ENCODE measurements around the gene TRIP6. TPM values are rescaled to one million over a fixed set of nuclear protein-coding genes. Genes with fewer than 3 reads are reported as not detected.
"Not testable (repeated sequence)": the region's sequence is repeated elsewhere in the genome, so short reads cannot be mapped to it uniquely, and the experiment has no call there.

The TRIP6 gene
- total and polyA plus RNA-seq, 2 donors, result 38.0 to 80.0 TPM

GRCh38 chr7:100854146-100854895, 12.9 kb upstream of the TRIP6 start:
- H3K4me3 ChIP-seq (ENCODE audit: low read depth, low read length), result no peak overlapping the region
- no peak for DNase-seq (ENCODE audit: extremely low spot score)
- 90% methylated on average over 14 of the region's 14 CpGs for WGBS
- no peaks in the 10 kb centered on the region for H3K4me1 ChIP-seq (ENCODE audit: insufficient read depth)
- H3K36me3 ChIP-seq (ENCODE audit: insufficient read depth), result no peaks in the 10 kb centered on the region
- no peak overlapping the region for H3K27ac ChIP-seq (ENCODE audit: low read depth)

DNA sequence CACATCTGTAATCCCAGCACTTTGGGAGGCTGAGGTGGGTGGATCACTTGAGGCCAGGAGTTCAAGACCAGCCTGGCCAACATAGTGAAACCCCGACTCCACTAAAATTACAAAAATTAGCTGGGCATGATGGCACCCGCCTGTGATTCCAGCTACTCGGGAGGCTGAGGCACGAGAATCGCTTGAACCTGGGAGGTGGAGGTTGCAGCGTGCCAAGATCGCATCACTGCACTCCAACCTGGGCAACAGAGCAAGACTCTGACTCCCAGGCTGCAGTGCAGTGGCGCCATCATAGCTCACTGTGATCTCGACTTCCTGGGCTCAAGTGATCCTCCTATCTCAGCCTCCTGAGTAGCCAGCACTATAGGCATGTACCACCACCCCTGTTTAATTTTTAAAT, 12.3 kb upstream of the TRIP6 start:
- DNase-seq (ENCODE audit: extremely low spot score), result not testable (repeated sequence)
- 96% methylated on average over 9 of the region's 9 CpGs for WGBS

GRCh38 chr7:100855515-100855914, 11.7 kb upstream of the TRIP6 start:
- 89% methylated on average over 10 of the region's 10 CpGs for WGBS
- Histone ChIP-seq H3K4me3 (ENCODE audit: low read depth, low read length) (no peak overlapping the region), H3K36me3 (ENCODE audit: insufficient read depth) (no peaks in the 10 kb centered on the region)

More for the DNA sequence above, 12.3 kb upstream of the TRIP6 start:
- not testable (repeated sequence) for H3K36me3 ChIP-seq (ENCODE audit: insufficient read depth); H3K27ac ChIP-seq (ENCODE audit: low read depth); H3K4me3 ChIP-seq (ENCODE audit: low read depth, low read length); H3K4me1 ChIP-seq (ENCODE audit: insufficient read depth)

DNA sequence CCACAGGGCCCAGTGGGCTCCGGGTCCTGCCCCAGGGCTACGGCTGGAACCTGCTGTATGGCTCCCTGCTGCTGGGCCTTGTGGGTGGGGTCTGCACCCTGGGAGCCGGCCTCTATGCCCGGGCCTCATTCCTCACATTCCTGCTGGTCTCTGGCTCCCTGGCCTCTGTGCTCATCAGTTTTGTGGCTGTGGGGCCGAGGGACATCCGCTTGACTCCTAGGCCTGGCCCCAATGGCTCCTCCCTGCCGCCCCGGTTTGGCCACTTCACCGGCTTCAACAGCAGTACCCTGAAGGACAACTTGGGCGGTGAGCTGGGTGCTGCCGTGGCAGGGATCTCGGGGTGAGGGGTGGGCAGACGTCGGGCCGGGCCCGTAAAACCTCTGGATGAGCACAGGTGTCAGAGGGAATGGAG, 10.3 kb upstream of the TRIP6 start:
- Histone ChIP-seq H3K4me1 (ENCODE audit: insufficient read depth) (no peaks in the 10 kb centered on the region), H3K27ac (ENCODE audit: low read depth) (no peak overlapping the region), H3K4me3 (ENCODE audit: low read depth, low read length) (no peak overlapping the region), H3K36me3 (ENCODE audit: insufficient read depth) (peaks cover 2% of the 10 kb centered on the region)
- no peak for DNase-seq (ENCODE audit: extremely low spot score)
- 83% methylated on average over 16 of the region's 16 CpGs for WGBS

More at GRCh38 chr7:100855515-100855914, 11.7 kb upstream of the TRIP6 start:
- Histone ChIP-seq H3K27ac (ENCODE audit: low read depth) (no peak overlapping the region), H3K4me1 (ENCODE audit: insufficient read depth) (no peaks in the 10 kb centered on the region)
- no peak for DNase-seq (ENCODE audit: extremely low spot score)

DNA sequence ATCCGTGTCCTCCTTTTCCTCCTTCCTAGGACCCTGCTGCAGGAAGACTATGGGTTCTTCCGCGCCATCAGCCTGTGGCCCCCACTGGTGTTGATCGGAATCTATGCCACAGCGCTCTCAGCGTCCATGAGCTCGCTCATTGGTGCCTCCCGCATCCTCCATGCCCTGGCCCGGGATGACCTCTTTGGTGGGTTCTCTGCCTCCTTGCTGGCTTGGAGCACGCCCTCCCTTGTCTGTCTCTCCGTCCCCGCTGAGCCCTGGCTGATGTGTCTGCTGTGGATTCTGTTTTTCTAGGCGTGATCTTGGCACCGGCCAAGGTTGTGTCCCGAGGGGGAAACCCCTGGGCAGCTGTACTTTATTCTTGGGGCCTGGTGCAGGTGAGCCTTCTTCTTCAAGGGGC, 7.3 kb upstream of the TRIP6 start:
- peaks cover 2% of the 10 kb centered on the region for H3K36me3 ChIP-seq (ENCODE audit: insufficient read depth)
- H3K4me1 ChIP-seq (ENCODE audit: insufficient read depth), result no peaks in the 10 kb centered on the region
- no peak for DNase-seq (ENCODE audit: extremely low spot score)
- 88% methylated on average over 15 of the region's 15 CpGs for WGBS
- H3K27ac ChIP-seq (ENCODE audit: low read depth), result no peak overlapping the region
- H3K4me3 ChIP-seq (ENCODE audit: low read depth, low read length), result no peak overlapping the region

DNA sequence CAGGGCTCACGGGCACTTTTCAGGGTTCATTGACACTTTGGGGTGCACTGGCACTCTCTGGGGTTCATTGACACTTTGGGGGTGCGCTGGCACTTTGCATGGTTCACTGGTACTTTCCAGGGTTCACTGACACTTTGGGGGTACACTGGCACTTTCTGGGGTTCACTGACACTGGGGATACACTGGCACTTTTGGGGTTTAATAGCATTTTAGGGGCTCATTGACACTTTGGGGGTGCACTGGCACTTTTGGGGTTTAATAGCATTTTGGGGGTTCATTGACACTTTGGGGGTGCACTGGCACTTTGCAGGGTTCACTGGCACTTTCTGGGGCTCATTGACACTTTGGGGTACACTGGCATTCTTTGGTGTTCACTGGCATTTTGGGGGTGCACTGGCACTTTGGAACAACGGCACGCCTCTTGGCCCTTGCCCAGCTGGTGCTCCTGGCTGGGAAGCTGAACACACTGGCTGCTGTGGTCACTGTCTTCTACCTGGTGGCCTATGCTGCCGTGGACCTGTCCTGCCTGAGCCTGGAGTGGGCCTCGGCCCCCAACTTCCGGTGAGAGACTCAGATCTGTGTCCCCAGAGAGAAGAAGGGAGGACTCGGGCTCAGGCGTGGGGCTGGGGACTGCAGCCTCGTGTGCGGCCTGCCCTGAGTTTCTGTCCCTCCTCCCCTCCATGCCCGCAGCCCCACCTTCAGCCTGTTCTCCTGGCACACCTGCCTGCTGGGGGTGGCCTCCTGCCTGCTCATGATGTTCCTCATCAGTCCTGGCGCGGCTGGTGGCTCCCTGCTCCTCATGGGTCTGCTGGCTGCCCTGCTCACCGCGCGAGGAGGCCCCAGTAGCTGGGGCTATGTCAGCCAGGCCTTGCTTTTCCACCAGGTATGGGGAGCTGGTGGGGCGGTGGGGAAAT, 6.2 kb upstream of the TRIP6 start:
- Histone ChIP-seq H3K4me3 (ENCODE audit: low read depth, low read length) (no peak overlapping the region), H3K36me3 (ENCODE audit: insufficient read depth) (peaks cover 2% of the 10 kb centered on the region), H3K4me1 (ENCODE audit: insufficient read depth) (no peaks in the 10 kb centered on the region), H3K27ac (ENCODE audit: low read depth) (no peak overlapping the region)
- DNase-seq (ENCODE audit: extremely low spot score), result no peak
- 91% methylated on average over 18 of the region's 18 CpGs for WGBS

GRCh38 chr7:100861616-100861985, 5.6 kb upstream of the TRIP6 start:
- WGBS, result 92% methylated on average over 14 of the region's 14 CpGs
- no peak overlapping the region for H3K4me3 ChIP-seq (ENCODE audit: low read depth, low read length)
- no peak for DNase-seq (ENCODE audit: extremely low spot score)
- H3K36me3 ChIP-seq (ENCODE audit: insufficient read depth), result peaks cover 2% of the 10 kb centered on the region
- H3K27ac ChIP-seq (ENCODE audit: low read depth), result no peak overlapping the region
- H3K4me1 ChIP-seq (ENCODE audit: insufficient read depth), result no peaks in the 10 kb centered on the region

GRCh38 chr7:100863406-100863950, 3.7 kb upstream of the TRIP6 start:
- peaks cover 2% of the 10 kb centered on the region for H3K36me3 ChIP-seq (ENCODE audit: insufficient read depth)
- H3K4me3 ChIP-seq (ENCODE audit: low read depth, low read length), result no peak overlapping the region
- DNase-seq (ENCODE audit: extremely low spot score), result no peak
- WGBS, result 63% methylated on average over 10 of the region's 10 CpGs
- no peak overlapping the region for H3K27ac ChIP-seq (ENCODE audit: low read depth)
- no peaks in the 10 kb centered on the region for H3K4me1 ChIP-seq (ENCODE audit: insufficient read depth)

DNA sequence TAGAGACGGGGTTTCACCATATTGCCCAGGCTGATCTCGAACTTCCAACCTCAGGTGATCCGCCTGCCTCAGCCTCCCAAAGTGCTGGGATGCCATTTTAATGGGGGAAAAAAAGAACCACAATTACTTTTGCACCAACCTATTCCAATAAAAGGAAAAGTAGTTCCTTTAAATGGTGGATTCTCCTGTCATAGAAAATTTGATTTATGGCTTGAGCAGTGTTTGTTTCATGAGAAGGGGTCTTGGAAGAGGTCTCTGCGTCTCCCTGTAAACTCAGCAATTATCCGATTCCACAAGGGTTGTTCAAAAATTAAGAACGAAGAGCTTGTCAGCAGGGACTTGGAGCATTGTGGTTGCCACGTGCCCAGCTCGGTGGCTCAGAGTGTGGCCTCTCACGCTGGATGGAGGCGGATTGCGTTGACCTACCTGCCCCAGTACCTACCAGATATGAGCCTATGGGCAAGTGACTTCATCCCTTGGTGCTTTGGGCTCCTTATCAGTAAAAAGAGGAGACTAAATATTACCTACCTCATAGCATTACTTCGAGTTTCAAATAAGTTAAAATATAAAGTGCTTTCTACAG, 2.8 kb upstream of the TRIP6 start:
- no peaks in the 10 kb centered on the region for H3K4me1 ChIP-seq (ENCODE audit: insufficient read depth)
- DNase-seq (ENCODE audit: extremely low spot score), result no peak
- no peak overlapping the region for H3K4me3 ChIP-seq (ENCODE audit: low read depth, low read length)
- peaks cover 2% of the 10 kb centered on the region for H3K36me3 ChIP-seq (ENCODE audit: insufficient read depth)
- 90% methylated on average over 12 of the region's 12 CpGs for WGBS
- no peak overlapping the region for H3K27ac ChIP-seq (ENCODE audit: low read depth)

GRCh38 chr7:100865372-100865911, 1.7 kb upstream of the TRIP6 start:
- DNase-seq (ENCODE audit: extremely low spot score), result no peak
- Histone ChIP-seq H3K4me1 (ENCODE audit: insufficient read depth) (no peaks in the 10 kb centered on the region), H3K36me3 (ENCODE audit: insufficient read depth) (peaks cover 2% of the 10 kb centered on the region), H3K4me3 (ENCODE audit: low read depth, low read length) (no peak overlapping the region), H3K27ac (ENCODE audit: low read depth) (peak overlapping the region; percentile 89)
- 77% methylated on average over 17 of the region's 17 CpGs for WGBS

DNA sequence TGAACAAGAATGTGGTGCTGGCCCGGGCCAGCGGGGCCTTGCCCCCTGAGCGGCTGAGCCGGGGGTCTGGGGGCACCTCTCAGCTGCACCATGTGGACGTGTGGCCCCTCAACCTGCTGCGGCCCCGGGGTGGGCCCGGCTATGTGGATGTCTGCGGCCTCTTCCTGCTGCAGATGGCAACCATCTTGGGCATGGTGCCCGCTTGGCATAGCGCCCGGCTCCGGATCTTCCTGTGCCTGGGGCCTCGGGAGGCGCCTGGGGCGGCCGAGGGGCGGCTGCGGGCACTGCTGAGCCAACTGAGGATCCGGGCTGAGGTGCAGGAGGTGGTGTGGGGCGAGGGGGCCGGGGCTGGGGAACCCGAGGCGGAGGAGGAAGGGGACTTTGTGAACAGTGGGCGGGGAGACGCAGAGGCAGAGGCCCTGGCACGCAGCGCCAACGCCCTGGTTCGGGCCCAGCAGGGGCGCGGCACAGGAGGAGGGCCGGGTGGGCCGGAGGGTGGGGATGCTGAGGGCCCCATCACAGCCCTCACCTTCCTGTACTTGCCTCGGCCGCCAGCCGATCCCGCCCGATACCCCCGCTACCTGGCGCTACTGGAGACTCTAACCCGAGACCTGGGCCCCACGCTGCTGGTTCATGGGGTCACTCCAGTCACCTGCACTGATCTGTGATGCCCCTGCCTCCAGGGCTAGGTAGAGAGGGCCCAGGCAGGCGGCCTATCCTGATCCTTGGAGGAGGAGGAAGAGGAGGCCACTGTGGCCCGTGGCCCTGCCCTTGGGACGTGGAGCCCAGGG, 1.1 kb upstream of the TRIP6 start:
- WGBS, result 61% methylated on average over 46 of the region's 46 CpGs
- Histone ChIP-seq H3K4me1 (ENCODE audit: insufficient read depth) (no peaks in the 10 kb centered on the region), H3K27ac (ENCODE audit: low read depth) (peak overlapping the region; percentile 89), H3K36me3 (ENCODE audit: insufficient read depth) (peaks cover 5% of the 10 kb centered on the region), H3K4me3 (ENCODE audit: low read depth, low read length) (no peak overlapping the region)
- DNase-seq (ENCODE audit: extremely low spot score), result no peak

GRCh38 chr7:100866729-100867039, 503 bp upstream of the TRIP6 start:
- no peak for DNase-seq (ENCODE audit: extremely low spot score)

More at GRCh38 chr7:100866729-100867039, 503 bp upstream of the TRIP6 start:
- Histone ChIP-seq H3K4me1 (ENCODE audit: insufficient read depth) (no peaks in the 10 kb centered on the region), H3K27ac (ENCODE audit: low read depth) (peak overlapping the region; percentile 89), H3K4me3 (ENCODE audit: low read depth, low read length) (peak overlapping the region; percentile 67), H3K36me3 (ENCODE audit: insufficient read depth) (peaks cover 3% of the 10 kb centered on the region)
- 43% methylated on average over 5 of the region's 5 CpGs for whole genome bisulfite sequencing

Measured in urinary bladder (tissue), 4 donors.